ENCODE measurements around the gene KCNN1.

DNA sequence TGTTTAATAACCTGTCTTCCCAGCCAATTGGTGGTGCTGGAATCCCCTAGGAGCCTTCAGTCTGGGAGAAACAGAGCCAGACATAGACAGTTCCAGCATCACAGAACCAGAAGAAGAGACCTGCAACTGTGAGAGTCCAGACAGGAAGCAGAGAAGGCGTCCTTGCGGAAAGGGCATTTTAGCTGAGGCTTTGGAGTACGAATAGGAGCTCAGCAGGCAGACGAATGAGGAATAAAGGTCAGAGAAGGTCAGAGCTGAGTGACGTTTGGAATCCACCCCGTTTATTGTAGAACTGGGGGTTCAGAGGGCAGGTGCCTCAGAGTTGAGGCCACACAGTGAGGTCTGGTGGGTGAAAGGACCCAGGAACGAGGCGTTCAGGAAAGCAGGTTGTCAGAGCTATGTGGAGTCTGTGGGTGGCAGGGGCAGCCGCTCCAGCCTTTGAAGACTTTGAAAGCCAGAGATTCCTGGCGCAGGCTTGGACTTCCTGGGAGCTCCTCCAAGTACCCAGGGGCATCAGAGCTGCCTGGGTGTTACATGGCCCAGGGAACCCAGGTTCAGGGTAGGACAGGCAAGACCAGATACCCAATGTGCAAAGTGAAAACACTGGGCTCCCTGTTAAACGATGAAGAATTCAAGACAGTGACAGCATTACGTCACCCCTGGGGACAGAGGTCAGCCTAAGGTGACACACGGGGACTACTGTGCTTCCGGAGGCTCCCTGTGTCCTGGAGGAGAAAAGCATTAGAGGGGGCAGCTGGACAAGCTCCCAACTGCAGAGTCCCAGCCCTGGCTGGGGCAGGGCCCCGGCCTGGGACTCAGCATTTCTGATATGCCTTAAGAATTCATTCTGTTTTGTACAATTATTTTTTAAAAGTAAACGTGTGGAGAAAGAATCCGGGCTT, 46.6 kb downstream of the KCNN1 start:
- TF ChIP-seq ZNF3 (CRISPR knock-in tag; IDR thresholded peaks at IDR 0.05) (no peak), U2AF2 (optimal IDR thresholded peaks at IDR 0.05; ENCODE audit: low read depth, low read length) (no peak), BMI1 (IDR thresholded peaks at IDR 0.05; ENCODE audit: low read length) (no peak), TOE1 (IDR thresholded peaks at IDR 0.05; ENCODE audit: borderline replicate concordance) (no peak), TOE1 (CRISPR knock-in tag; IDR thresholded peaks at IDR 0.05; ENCODE audit: borderline replicate concordance, low read depth) (no peak), SMC3 (conservative IDR thresholded peaks at IDR 0.05; ENCODE audit: insufficient read depth, low read depth, low read length) (no peak), CEBPB (tag; IDR thresholded peaks at IDR 0.05) (peak; percentile 54), RBM39 (optimal IDR thresholded peaks at IDR 0.05; ENCODE audit: low read depth, low read length) (no peak)
- TF ChIP-seq, protein P1, sequence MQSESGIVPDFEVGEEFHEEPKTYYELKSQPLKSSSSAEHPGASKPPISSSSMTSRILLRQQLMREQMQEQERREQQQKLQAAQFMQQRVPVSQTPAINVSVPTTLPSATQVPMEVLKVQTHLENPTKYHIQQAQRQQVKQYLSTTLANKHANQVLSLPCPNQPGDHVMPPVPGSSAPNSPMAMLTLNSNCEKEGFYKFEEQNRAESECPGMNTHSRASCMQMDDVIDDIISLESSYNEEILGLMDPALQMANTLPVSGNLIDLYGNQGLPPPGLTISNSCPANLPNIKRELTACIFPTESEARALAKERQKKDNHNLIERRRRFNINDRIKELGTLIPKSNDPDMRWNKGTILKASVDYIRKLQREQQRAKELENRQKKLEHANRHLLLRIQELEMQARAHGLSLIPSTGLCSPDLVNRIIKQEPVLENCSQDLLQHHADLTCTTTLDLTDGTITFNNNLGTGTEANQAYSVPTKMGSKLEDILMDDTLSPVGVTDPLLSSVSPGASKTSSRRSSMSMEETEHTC (IDR thresholded peaks at IDR 0.05): no peak

Measured in K562 (cell line).